GM18502 (cell line): ENCODE measurements around the gene COX4I2.
"Not testable (repeated sequence)": the region's sequence is repeated elsewhere in the genome, so short reads cannot be mapped to it uniquely, and the experiment has no call there.

Experiments used
- ATAC-seq: cut with Tn5 transposase; IDR thresholded peaks from one replicate; pipeline ENCODE4 v1.9.1; 2021; ENCODE audit warnings: mild to moderate bottlenecking; ENCODE audit not compliant: unreplicated experiment, poor library complexity

The COX4I2 gene

GRCh38 chr20:31606804-31607639 lies 30.7 kb upstream of the COX4I2 start:
- ATAC-seq, result no peak

- ATAC-seq, result no peak
Observed at GRCh38 chr20:31607640-31608250, 30.0 kb upstream of the COX4I2 start.

- no peak for ATAC-seq
Observed at GRCh38 chr20:31608251-31608945, 29.3 kb upstream of the COX4I2 start.

- not testable (repeated sequence) for ATAC-seq
Observed at GRCh38 chr20:31612271-31612640, 25.5 kb upstream of the COX4I2 start.

- ATAC-seq, result no peak
Observed at GRCh38 chr20:31615416-31615815, 22.3 kb upstream of the COX4I2 start.

GRCh38 chr20:31617432-31618104 lies 20.1 kb upstream of the COX4I2 start:
- ATAC-seq, result no peak

GRCh38 chr20:31620246-31620645 lies 17.5 kb upstream of the COX4I2 start:
- no peak for ATAC-seq

- ATAC-seq, result not testable (repeated sequence)
Observed at GRCh38 chr20:31623123-31623505, 14.6 kb upstream of the COX4I2 start.

GRCh38 chr20:31626534-31626933 lies 11.2 kb upstream of the COX4I2 start:
- not testable (repeated sequence) for ATAC-seq

- ATAC-seq, result not testable (repeated sequence)
Observed at GRCh38 chr20:31628057-31628456, 9.7 kb upstream of the COX4I2 start.

GRCh38 chr20:31630187-31630790 lies 7.4 kb upstream of the COX4I2 start:
- ATAC-seq, result peak; percentile 43

GRCh38 chr20:31632548-31633338 lies 5.0 kb upstream of the COX4I2 start:
- ATAC-seq, result no peak

GRCh38 chr20:31633339-31633914 lies 4.3 kb upstream of the COX4I2 start:
- ATAC-seq, result no peak

- no peak for ATAC-seq
Observed at GRCh38 chr20:31638317-31638716, 605 bp downstream of the COX4I2 start.

- ATAC-seq, result no peak
Observed at GRCh38 chr20:31638816-31639215, 1.1 kb downstream of the COX4I2 start.

GRCh38 chr20:31640259-31640658 lies 2.5 kb downstream of the COX4I2 start:
- ATAC-seq, result no peak

GRCh38 chr20:31641391-31641790 lies 3.7 kb downstream of the COX4I2 start:
- no peak for ATAC-seq

- ATAC-seq, result no peak
Observed at GRCh38 chr20:31642837-31643236, 5.1 kb downstream of the COX4I2 start.

- no peak for ATAC-seq
Observed at GRCh38 chr20:31643522-31643921, 5.8 kb downstream of the COX4I2 start.
